ENCODE results near the gene PCCA. TPM values are rescaled to one million over a fixed set of nuclear protein-coding genes. Genes with fewer than 3 reads are reported as not detected.

The PCCA gene
- polyA plus RNA-seq, 1 experiment = 3.0 TPM

GRCh38 chr13:100262404-100262803 is 173.5 kb downstream of the PCCA start:
- no peak overlapping the region for H3K4me3 ChIP-seq (ENCODE audit: low read depth, low read length)
- H3K27me3 ChIP-seq (ENCODE audit: control insufficient read depth, insufficient read depth, low read length) = no peaks in the 10 kb centered on the region
- ChIA-PET POLR2A (no interaction called here), CTCF (interaction anchor here (0.6 kb wide), 2 partner anchors 92 to 591 kb away, joined by 3 to 4 read pairs; no protein-coding TSS in a partner anchor)
- no peak for DNase-seq (ENCODE audit: low read depth)
- no peak for TF ChIP-seq CTCF (IDR thresholded peaks at IDR 0.05; ENCODE audit: insufficient read depth, low read depth, low read length)
- no peaks in the 10 kb centered on the region for H3K36me3 ChIP-seq (ENCODE audit: control insufficient read depth, insufficient read depth, low read length)

- CTCF ChIA-PET = no interaction called here
- H3K36me3 ChIP-seq (ENCODE audit: control insufficient read depth, insufficient read depth, low read length) = no peaks in the 10 kb centered on the region
- TF ChIP-seq CTCF (IDR thresholded peaks at IDR 0.05; ENCODE audit: insufficient read depth, low read depth, low read length) = no peak
- no peaks in the 10 kb centered on the region for H3K27me3 ChIP-seq (ENCODE audit: control insufficient read depth, insufficient read depth, low read length)
- DNase-seq (ENCODE audit: low read depth) = no peak
- POLR2A ChIA-PET = no interaction called here
- H3K4me3 ChIP-seq (ENCODE audit: low read depth, low read length) = no peak overlapping the region
These were observed 177.1 kb downstream of the PCCA start for GRCh38 chr13:100266026-100266425.

GRCh38 chr13:100269837-100270236 is 180.9 kb downstream of the PCCA start:
- no peaks in the 10 kb centered on the region for H3K36me3 ChIP-seq (ENCODE audit: control insufficient read depth, insufficient read depth, low read length)
- H3K4me3 ChIP-seq (ENCODE audit: low read depth, low read length) = no peak overlapping the region
- DNase-seq (ENCODE audit: low read depth) = no peak
- ChIA-PET POLR2A (no interaction called here), CTCF (no interaction called here)
- no peaks in the 10 kb centered on the region for H3K27me3 ChIP-seq (ENCODE audit: control insufficient read depth, insufficient read depth, low read length)
- no peak for TF ChIP-seq CTCF (IDR thresholded peaks at IDR 0.05; ENCODE audit: insufficient read depth, low read depth, low read length)

GRCh38 chr13:100273138-100273537 is 184.2 kb downstream of the PCCA start:
- Histone ChIP-seq H3K27me3 (ENCODE audit: control insufficient read depth, insufficient read depth, low read length) (no peaks in the 10 kb centered on the region), H3K36me3 (ENCODE audit: control insufficient read depth, insufficient read depth, low read length) (no peaks in the 10 kb centered on the region; the same call in 1 of the 2 replicates), H3K4me3 (ENCODE audit: low read depth, low read length) (no peak overlapping the region)
- ChIA-PET POLR2A (no interaction called here), CTCF (no interaction called here)
- TF ChIP-seq CTCF (IDR thresholded peaks at IDR 0.05; ENCODE audit: insufficient read depth, low read depth, low read length) = no peak
- no peak for DNase-seq (ENCODE audit: low read depth)

GRCh38 chr13:100273552-100273951 is 184.7 kb downstream of the PCCA start:
- ChIA-PET POLR2A (no interaction called here), CTCF (no interaction called here)
- Histone ChIP-seq H3K4me3 (ENCODE audit: low read depth, low read length) (no peak overlapping the region), H3K27me3 (ENCODE audit: control insufficient read depth, insufficient read depth, low read length) (no peaks in the 10 kb centered on the region), H3K36me3 (ENCODE audit: control insufficient read depth, insufficient read depth, low read length) (no peaks in the 10 kb centered on the region; the same call in 1 of the 2 replicates)
- no peak for DNase-seq (ENCODE audit: low read depth)
- no peak for TF ChIP-seq CTCF (IDR thresholded peaks at IDR 0.05; ENCODE audit: insufficient read depth, low read depth, low read length)
